Thymus (tissue), 11 donors: Measurements from ENCODE around the gene GDF10. TPM values are rescaled to one million over a fixed set of nuclear protein-coding genes. Genes with fewer than 3 reads are reported as not detected.

Experiments
- DNase-seq, 9 donors: peaks; one replicate each; pipeline ENCODE4 v3.0.0-alpha.2; 2013; ENCODE audit warnings: low spot score in 9 of 9, low read depth in 6 of 9, missing footprints in 1 of 9
- H3K27ac ChIP-seq, 2 donors: one replicate each; pipeline ENCODE4 v1.5.1; 2013; ENCODE audit warnings: control low read depth in 1 of 2, low read depth in 1 of 2, low read length in 1 of 2, mild to moderate bottlenecking in 1 of 2, moderate library complexity in 1 of 2
- H3K27me3 ChIP-seq, 2 donors: one replicate each; pipeline ENCODE4 v1.5.1; 2013; ENCODE audit warnings: low read length in 1 of 2; ENCODE audit not compliant: control insufficient read depth in 2 of 2, insufficient read depth in 1 of 2
- H3K36me3 ChIP-seq, 2 donors: one replicate each; pipeline ENCODE4 v1.5.1; 2013; ENCODE audit warnings: low read length in 1 of 2, mild to moderate bottlenecking in 1 of 2, moderate library complexity in 1 of 2; ENCODE audit not compliant: control insufficient read depth in 2 of 2, insufficient read depth in 2 of 2
- H3K4me1 ChIP-seq, 2 donors: one replicate each; pipeline ENCODE4 v1.5.1; 2013; ENCODE audit warnings: low read length in 2 of 2; ENCODE audit not compliant: control insufficient read depth in 2 of 2, insufficient read depth in 2 of 2
- H3K4me3 ChIP-seq, 2 donors: one replicate each; pipeline ENCODE4 v1.5.1; 2013; ENCODE audit warnings: low read length in 2 of 2, control low read depth in 1 of 2, mild to moderate bottlenecking in 1 of 2
- H3K9me3 ChIP-seq, 2 donors: one replicate each; pipeline ENCODE4 v1.5.1; 2013; ENCODE audit warnings: low read length in 1 of 2, mild to moderate bottlenecking in 1 of 2; ENCODE audit not compliant: control insufficient read depth in 2 of 2, insufficient read depth in 1 of 2
- WGBS: extraction: QIAGEN DNeasy Blood & Tissue Kit; methylation state at CpG from one replicate; pipeline ENCODE4 v1.1.7; 2013; 5-methylcytosine and 5-hydroxymethylcytosine counted together
- polyA plus RNA-seq: library from polyadenylated mRNA; stranded (reverse); fragments of 200-250 nt; gene quantifications from one replicate; pipeline ENCODE4 v1.2.3, GENCODE V29; 2013
- total RNA-seq: library from RNA; stranded (reverse); fragments of 120-200 nt; gene quantifications from one replicate; pipeline ENCODE4 v1.2.4, GENCODE V29; 2013
- donor health status: healthy.

GDF10 gene
- total and polyA plus RNA-seq, 2 donors = 0.39 to 0.47 TPM

DNA sequence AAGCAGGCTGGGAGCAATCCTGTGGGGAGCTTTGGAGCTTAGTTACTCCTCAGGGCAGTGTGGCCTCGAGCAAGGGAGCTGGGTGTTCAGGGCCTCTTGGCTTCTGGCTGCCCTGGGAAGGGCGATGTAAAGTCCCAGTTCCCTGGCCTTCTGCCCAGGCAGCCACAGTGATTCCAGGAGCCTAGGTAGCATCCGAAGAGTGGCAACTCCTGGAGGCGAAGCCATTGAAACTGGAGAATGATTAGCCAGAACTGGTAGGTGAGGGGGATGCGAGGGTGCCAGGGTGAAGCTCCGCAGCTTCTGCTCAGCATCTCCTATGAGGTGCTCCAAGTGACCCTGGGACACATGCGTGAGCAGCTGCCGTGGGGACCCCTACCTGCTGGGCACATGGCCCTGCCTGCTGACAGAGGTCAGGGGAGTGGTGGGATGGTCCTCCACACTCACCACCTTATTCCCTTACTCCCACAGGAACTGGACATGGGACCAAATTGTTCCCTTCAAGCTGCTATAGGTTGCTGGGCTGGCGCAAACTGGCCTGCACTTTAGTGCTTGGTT, 14.5 kb downstream of the GDF10 start:
- DNase-seq = no peak
- H3K9me3 ChIP-seq = peaks cover 0 to 8% of the 10 kb centered on the region in 2 donors
- no peaks in the 10 kb centered on the region for H3K27me3 ChIP-seq
- H3K36me3 ChIP-seq = no peaks in the 10 kb centered on the region
- H3K4me3 ChIP-seq = no peak overlapping the region
- WGBS = 98% methylated on average over 9 of the region's 9 CpGs
- peaks cover 22% of the 10 kb centered on the region in 2 donors for H3K4me1 ChIP-seq
- no peak overlapping the region for H3K27ac ChIP-seq

DNA sequence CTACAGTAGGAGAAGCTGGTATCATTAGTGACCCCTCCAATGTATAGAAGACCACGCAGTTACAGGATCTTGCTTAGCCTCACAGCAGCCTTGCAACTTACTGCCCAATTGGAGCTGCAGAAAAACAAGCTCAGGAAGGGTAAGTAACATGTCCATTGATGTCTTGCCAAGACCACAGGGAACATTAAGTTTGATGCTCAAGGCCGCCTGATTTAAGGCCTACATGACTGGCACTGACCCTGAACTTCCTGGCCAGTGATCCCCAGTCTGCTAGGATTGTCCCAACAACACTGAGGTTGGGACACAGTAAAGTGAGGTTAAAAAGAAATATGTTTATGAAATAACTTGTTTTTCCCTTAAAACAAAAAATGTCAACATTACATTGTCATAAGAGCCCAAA, 15.4 kb downstream of the GDF10 start:
- 92% methylated on average over 2 of the region's 2 CpGs for WGBS
- Histone ChIP-seq H3K27me3 (no peaks in the 10 kb centered on the region), H3K36me3 (no peaks in the 10 kb centered on the region), H3K27ac (no peak overlapping the region), H3K4me3 (no peak overlapping the region), H3K9me3 (peaks cover 0 to 8% of the 10 kb centered on the region in 2 donors), H3K4me1 (peaks cover 18 to 22% of the 10 kb centered on the region in 2 donors)
- DNase-seq = no peak

DNA sequence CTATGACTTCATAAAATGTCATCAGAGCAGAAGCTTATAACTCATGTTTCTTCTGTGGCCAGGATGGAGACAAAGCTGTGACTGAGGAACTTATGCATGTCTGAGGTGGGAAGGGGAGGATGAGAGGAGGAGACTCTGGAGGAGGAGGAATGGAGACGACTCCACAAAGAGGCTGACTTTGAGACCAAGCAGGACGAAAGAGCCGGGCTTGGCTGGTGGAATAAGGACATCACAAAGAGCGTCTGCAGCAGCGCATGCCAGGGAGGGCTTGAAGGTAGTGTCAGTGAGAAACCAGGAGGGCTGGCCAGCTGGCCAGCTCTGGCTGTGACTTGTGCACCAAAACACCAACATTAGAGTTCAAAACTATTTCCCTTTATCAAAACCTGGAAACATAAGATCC, 16.1 kb downstream of the GDF10 start:
- H3K27me3 ChIP-seq = no peaks in the 10 kb centered on the region
- no peaks in the 10 kb centered on the region for H3K36me3 ChIP-seq
- H3K4me1 ChIP-seq = peaks cover 11 to 15% of the 10 kb centered on the region in 2 donors
- H3K4me3 ChIP-seq = no peak overlapping the region
- WGBS = 98% methylated on average over 5 of the region's 5 CpGs
- DNase-seq = no peak
- peaks cover 0 to 8% of the 10 kb centered on the region in 2 donors for H3K9me3 ChIP-seq
- no peak overlapping the region for H3K27ac ChIP-seq

DNA sequence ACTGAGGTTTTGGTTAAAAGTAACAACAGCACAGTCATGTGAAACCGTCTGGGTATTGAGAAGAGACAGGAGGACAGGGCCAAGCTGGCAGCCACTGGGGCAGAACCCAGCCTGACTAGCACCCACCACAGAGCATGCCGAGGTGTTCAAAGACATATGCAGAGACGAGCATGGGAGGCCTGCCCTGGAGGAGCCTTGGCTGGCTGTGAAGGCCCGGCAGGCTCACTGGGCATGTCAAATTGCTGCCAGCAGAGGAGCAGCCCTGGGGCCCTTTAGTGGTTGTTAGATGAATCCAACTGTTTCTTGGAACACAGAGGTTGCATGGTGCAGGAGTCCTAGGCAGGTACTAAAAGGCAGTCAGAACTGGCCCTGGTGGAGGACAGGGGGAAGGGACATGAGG, 17.3 kb downstream of the GDF10 start:
- H3K27ac ChIP-seq = no peak overlapping the region
- peaks cover 3% of the 10 kb centered on the region in 2 donors for H3K4me1 ChIP-seq
- H3K4me3 ChIP-seq = no peak overlapping the region
- H3K27me3 ChIP-seq = peaks cover 0 to 6% of the 10 kb centered on the region in 2 donors
- 93% methylated on average over 4 of the region's 4 CpGs for WGBS
- H3K36me3 ChIP-seq = no peaks in the 10 kb centered on the region
- no peak for DNase-seq
- peaks cover 0 to 4% of the 10 kb centered on the region in 2 donors for H3K9me3 ChIP-seq

DNA sequence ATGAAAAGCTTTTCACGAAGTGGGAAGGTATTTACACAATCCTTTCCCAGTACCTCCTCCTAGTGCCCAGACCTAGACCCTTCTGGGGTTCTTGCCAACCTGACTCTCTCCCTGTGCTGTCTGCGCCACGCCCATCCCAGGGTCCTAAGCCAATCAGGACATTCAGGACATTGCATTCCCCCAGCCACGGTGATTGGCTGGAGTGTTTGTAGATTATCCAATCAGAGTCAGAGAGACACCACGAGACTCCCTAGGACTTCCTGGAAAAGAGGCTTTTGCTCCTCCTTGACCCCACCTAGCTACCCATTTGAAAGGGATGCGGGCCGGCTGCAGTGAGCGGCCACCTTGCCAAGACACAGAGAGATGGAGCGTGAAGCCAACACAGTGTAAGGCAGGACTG, 18.7 kb downstream of the GDF10 start:
- no peak for DNase-seq
- Histone ChIP-seq H3K36me3 (no peaks in the 10 kb centered on the region), H3K4me1 (no peaks in the 10 kb centered on the region), H3K27ac (no peak overlapping the region), H3K27me3 (peaks cover 0 to 13% of the 10 kb centered on the region in 2 donors), H3K9me3 (peaks cover 0 to 4% of the 10 kb centered on the region in 2 donors), H3K4me3 (no peak overlapping the region)
- WGBS = 97% methylated on average over 9 of the region's 9 CpGs

DNA sequence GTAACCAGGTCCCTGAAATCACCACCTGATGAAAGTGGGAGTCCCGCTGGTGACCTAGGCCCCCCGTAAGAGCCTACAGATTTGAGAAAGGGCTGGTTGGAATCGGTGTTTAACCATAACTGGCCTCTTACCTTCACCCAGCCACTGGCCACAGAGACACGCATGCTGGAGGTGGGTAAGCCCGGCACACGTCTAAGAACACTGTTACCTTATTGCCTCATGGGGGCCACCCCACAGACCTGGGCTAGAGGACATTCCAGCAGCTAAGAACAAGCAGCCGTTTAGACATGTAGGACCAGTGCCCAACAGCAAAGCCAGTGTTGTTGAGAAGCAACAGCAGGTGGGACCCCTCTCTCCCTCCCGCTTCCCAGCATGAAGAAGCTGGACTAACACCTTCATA, 19.8 kb downstream of the GDF10 start:
- H3K4me1 ChIP-seq = no peaks in the 10 kb centered on the region
- H3K36me3 ChIP-seq = no peaks in the 10 kb centered on the region
- 94% methylated on average over 8 of the region's 8 CpGs for WGBS
- H3K27me3 ChIP-seq = peaks cover 0 to 13% of the 10 kb centered on the region in 2 donors
- H3K27ac ChIP-seq = no peak overlapping the region
- H3K4me3 ChIP-seq = no peak overlapping the region
- H3K9me3 ChIP-seq = peaks cover 0 to 4% of the 10 kb centered on the region in 2 donors
- no peak for DNase-seq

DNA sequence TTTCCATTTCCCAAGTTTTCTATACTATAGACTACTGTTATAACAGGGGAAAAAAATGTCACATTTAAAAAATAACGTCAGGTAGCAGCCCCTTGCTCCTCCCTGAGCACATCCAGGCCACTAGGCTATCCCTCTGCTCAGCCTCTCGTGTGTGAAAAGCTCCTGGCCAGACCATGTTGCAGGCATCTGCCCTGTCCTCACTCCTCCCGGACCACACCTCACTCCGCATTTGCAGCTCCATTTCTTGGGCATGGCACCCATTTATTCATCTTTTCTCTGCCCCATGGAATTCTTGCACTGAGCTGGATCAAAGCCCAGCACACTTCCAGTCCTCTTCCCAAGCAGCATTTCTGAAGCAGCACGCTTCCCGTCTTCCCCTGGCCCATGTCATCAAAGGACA, 20.8 kb downstream of the GDF10 start:
- no peak overlapping the region for H3K27ac ChIP-seq
- no peaks in the 10 kb centered on the region for H3K4me1 ChIP-seq
- WGBS = 95% methylated on average over 6 of the region's 6 CpGs
- peaks cover 0 to 13% of the 10 kb centered on the region in 2 donors for H3K27me3 ChIP-seq
- H3K36me3 ChIP-seq = no peaks in the 10 kb centered on the region
- peaks cover 0 to 4% of the 10 kb centered on the region in 2 donors for H3K9me3 ChIP-seq
- H3K4me3 ChIP-seq = no peak overlapping the region
- no peak for DNase-seq

DNA sequence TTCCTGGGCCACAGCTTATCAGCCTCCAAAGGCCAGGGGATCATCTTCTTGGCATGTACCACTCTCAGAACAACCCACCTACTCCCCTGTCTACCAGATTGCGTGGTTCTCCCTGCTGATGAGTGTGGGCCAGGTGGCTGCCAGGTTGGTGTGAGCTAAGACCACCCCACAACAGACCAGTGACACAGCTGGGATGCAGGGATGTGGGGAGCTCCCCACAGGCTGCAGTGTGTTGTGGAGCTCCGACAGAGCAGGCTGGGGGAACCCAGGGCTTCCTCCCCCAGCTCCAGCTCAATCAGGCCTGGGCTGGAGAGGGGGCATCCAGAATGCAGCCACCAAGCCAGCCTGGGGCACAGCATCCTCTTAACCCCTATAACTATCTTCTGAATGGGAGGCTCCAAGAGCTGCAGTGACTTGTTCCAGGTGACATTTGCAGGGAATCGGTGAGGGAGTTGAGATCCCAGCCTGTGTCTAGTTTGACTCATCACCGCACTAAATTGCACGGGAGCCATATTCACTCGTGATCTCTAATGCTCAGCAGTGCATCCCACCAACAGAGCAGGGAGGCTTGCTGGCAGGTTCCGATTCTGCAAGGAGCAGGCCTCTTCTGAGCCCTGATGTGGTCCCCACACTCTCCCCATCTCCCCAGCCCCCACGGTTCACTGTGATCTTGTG, 21.7 kb downstream of the GDF10 start:
- no peak overlapping the region for H3K27ac ChIP-seq
- no peaks in the 10 kb centered on the region for H3K36me3 ChIP-seq
- peaks cover 0 to 13% of the 10 kb centered on the region in 2 donors for H3K27me3 ChIP-seq
- peaks cover 0 to 4% of the 10 kb centered on the region in 2 donors for H3K9me3 ChIP-seq
- DNase-seq = no peak
- no peak overlapping the region for H3K4me3 ChIP-seq
- WGBS = 92% methylated on average over 8 of the region's 8 CpGs
- H3K4me1 ChIP-seq = no peaks in the 10 kb centered on the region

DNA sequence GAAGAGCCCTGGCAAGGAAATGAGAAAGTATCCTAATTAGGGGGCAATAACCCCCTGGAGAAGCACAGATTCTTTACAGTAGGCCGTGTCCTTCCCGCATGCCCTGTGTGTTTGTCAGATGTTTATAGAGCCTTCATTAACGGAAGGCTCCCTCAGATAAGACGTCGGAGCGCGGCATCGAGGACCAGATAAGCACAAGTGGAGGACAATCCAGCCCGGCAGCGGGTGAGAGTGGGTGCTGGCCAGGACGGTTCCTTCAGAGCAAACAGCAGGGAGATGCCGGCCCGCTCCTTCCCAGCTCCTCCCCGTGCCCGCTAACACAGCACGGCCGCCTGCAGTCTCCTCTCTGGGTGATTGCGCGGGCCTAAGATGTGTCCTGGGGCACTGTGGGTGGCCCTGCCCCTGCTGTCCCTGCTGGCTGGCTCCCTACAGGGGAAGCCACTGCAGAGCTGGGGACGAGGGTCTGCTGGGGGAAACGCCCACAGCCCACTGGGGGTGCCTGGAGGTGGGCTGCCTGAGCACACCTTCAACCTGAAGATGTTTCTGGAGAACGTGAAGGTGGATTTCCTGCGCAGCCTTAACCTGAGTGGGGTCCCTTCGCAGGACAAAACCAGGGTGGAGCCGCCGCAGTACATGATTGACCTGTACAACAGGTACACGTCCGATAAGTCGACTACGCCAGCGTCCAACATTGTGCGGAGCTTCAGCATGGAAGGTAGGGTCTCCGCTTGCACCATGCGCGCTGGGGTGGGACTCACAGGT, 22.5 kb downstream of the GDF10 start, which contains the start of gene GDF2:
Gene GDF2, plus strand, starts transcription at position 155 of the 762 bp plus-strand sequence. Its CDS starts 215 bp downstream, at position 370.
- 96% methylated on average over 35 of the region's 35 CpGs for WGBS
- no peak within 1 kb of the TSS for H3K27ac ChIP-seq
- peaks cover 0 to 4% of the 10 kb centered on the region in 2 donors for H3K9me3 ChIP-seq
- H3K4me3 ChIP-seq = no peak within 1 kb of the TSS
- peaks cover 0 to 13% of the 10 kb centered on the region in 2 donors for H3K27me3 ChIP-seq
- H3K4me1 ChIP-seq = no peaks in the 10 kb centered on the region
- DNase-seq = no peak
- H3K36me3 ChIP-seq = no peaks in the 10 kb centered on the region
